Measurements from ENCODE around the gene ENPP1.

ENPP1 gene

GRCh38 chr6:131828951-131829350 lies 21.1 kb downstream of the ENPP1 start:
- TF ChIP-seq CTCF (IDR thresholded peaks at IDR 0.05; ENCODE audit: borderline replicate concordance, control extremely low read depth, extremely low read depth, insufficient read depth, missing control alignments) = no peak
- in situ Hi-C loops (cut with MboI; ENCODE audit: low sequenced_read_pairs, unreplicated experiment) = no loop called here
- DNase-seq (ENCODE audit: low spot score) = no peak

- no peak for TF ChIP-seq CTCF (IDR thresholded peaks at IDR 0.05; ENCODE audit: borderline replicate concordance, control extremely low read depth, extremely low read depth, insufficient read depth, missing control alignments)
- in situ Hi-C loops (cut with MboI; ENCODE audit: low sequenced_read_pairs, unreplicated experiment) = no loop called here
- no peak for DNase-seq (ENCODE audit: low spot score)
These were observed 23.6 kb downstream of the ENPP1 start for GRCh38 chr6:131831392-131831791.

GRCh38 chr6:131831886-131832285 lies 24.1 kb downstream of the ENPP1 start:
- in situ Hi-C loops (cut with MboI; ENCODE audit: low sequenced_read_pairs, unreplicated experiment) = no loop called here
- no peak for DNase-seq (ENCODE audit: low spot score)
- TF ChIP-seq CTCF (IDR thresholded peaks at IDR 0.05; ENCODE audit: borderline replicate concordance, control extremely low read depth, extremely low read depth, insufficient read depth, missing control alignments) = no peak

GRCh38 chr6:131832363-131832762 lies 24.5 kb downstream of the ENPP1 start:
- DNase-seq (ENCODE audit: low spot score) = no peak
- in situ Hi-C loops (cut with MboI; ENCODE audit: low sequenced_read_pairs, unreplicated experiment) = no loop called here
- no peak for TF ChIP-seq CTCF (IDR thresholded peaks at IDR 0.05; ENCODE audit: borderline replicate concordance, control extremely low read depth, extremely low read depth, insufficient read depth, missing control alignments)

- DNase-seq (ENCODE audit: low spot score) = no peak
- in situ Hi-C loops (cut with MboI; ENCODE audit: low sequenced_read_pairs, unreplicated experiment) = no loop called here
- no peak for TF ChIP-seq CTCF (IDR thresholded peaks at IDR 0.05; ENCODE audit: borderline replicate concordance, control extremely low read depth, extremely low read depth, insufficient read depth, missing control alignments)
These were observed 30.2 kb downstream of the ENPP1 start for GRCh38 chr6:131838051-131838450.

GRCh38 chr6:131839388-131839787 lies 31.6 kb downstream of the ENPP1 start:
- no peak for TF ChIP-seq CTCF (IDR thresholded peaks at IDR 0.05; ENCODE audit: borderline replicate concordance, control extremely low read depth, extremely low read depth, insufficient read depth, missing control alignments)
- no peak for DNase-seq (ENCODE audit: low spot score)
- in situ Hi-C loops (cut with MboI; ENCODE audit: low sequenced_read_pairs, unreplicated experiment) = no loop called here

GRCh38 chr6:131840441-131840840 lies 32.6 kb downstream of the ENPP1 start:
- in situ Hi-C loops (cut with MboI; ENCODE audit: low sequenced_read_pairs, unreplicated experiment) = no loop called here
- no peak for DNase-seq (ENCODE audit: low spot score)
- TF ChIP-seq CTCF (IDR thresholded peaks at IDR 0.05; ENCODE audit: borderline replicate concordance, control extremely low read depth, extremely low read depth, insufficient read depth, missing control alignments) = no peak

Data from GM13976 (cell line).